ENCODE measurements around the gene RIC1.
"Not testable (repeated sequence)": the region's sequence is repeated elsewhere in the genome, so short reads cannot be mapped to it uniquely, and the experiment has no call there.

RIC1 gene

DNA sequence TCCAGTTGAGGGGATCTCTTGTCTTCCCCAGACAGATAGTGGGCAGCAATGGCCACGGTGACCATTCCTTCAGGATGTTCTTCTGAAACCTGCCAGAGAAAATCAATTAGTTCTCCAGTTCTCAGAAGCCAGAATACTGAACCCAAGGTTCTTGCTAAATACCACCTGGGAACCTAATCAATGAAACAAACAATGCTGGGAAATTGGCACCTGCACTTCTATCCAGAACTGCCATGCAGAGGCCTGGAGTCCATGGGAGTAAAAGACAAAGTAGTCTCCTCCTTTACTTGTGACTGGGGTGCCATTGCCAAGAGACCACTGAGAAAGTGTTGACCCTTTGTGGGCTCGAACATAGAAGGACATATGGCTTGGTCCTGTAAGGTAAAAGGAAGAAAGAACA, 158.3 kb downstream of the RIC1 start:
- H3K4me3 ChIP-seq (ENCODE audit: low read length), result no peak overlapping the region
- TF ChIP-seq ZNF274 (IDR thresholded peaks at IDR 0.05; ENCODE audit: low read depth, low read length), result no peak

DNA sequence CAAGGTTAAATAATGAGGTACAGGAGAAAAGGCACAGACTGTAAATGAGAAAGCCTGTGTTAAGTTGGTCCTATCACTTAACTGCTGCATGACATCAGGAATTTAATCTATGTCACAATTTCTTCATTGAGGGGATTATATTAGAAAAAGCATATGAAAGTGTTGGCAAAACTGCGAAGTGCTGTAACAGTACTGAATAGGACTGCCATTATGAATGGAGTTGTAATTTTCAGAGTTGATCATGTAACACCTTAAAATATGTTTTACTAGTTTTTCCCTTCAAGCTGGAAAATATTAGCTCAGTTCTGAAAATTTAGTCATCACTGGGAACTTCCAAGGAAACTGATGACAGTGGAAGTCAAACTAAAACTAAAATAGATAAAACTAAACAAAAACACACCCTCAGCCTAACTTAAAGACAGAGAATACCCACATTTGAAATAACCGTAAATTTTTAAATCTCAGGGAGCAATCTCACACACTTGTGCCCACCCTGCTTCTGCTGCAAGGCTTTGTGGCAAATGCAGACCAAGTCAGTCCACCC, 158.9 kb downstream of the RIC1 start:
- no peak overlapping the region for H3K4me3 ChIP-seq (ENCODE audit: low read length)
- no peak for TF ChIP-seq ZNF274 (IDR thresholded peaks at IDR 0.05; ENCODE audit: low read depth, low read length)

DNA sequence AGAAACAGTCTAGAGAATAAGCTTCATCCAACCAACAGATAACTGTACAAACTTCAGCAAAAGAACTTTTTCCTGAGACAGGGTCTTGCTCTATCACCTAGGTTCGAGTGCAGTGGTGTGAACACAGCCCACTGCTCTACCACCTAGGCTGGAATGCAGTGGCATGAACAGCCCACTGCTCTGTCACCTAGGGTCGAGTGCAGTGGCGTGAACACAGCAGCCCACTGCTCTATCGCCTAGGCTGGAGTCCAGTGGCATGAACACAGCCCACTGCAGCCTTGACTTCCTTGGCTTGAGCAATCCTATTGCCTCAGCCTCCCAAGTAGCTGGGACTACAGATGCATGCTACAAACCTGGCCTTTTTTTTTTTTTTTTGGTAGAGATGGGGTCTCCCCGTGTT, 160.6 kb downstream of the RIC1 start:
- no peak overlapping the region for H3K4me3 ChIP-seq (ENCODE audit: low read length)
- TF ChIP-seq ZNF274 (IDR thresholded peaks at IDR 0.05; ENCODE audit: low read depth, low read length), result no peak

DNA sequence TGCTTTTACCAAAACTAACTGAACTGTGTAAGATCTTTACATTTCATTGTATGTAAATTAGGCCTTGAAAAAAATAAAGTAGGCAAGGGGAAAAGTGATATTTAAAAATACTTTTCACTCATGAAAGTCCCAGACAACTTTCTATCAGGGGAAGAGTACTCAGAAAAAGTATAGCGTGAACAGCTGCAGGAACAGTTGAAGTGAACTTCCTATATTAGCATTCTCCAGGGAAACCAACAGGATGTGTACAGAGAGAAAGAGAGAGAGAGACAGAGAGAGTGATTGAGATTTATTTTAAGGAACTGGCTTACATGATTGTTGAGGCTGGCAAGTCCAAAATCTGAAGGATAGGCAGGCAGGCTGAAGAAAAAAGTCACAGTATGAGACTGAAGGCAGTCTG, 162.0 kb downstream of the RIC1 start:
- TF ChIP-seq ZNF274 (IDR thresholded peaks at IDR 0.05; ENCODE audit: low read depth, low read length), result no peak
- H3K4me3 ChIP-seq (ENCODE audit: low read length), result no peak overlapping the region

DNA sequence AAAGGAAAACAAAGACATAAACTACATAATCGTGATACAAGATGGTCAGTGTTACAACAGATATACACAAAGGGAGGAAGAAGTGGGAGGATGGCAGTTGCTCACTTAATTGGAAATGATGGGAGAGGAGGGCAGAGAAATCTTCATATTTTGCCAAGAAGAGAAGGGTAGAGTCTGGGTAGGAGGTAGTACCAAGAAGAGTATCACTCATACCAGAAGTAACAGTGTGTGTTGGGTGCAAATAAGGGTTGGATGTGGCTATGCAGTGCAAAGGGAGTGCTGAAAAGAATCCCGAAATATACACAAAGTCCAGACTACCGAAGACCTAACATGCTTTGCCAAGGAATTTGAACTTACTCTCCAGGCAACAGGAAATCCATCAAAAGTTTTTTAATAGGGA, 163.0 kb downstream of the RIC1 start:
- TF ChIP-seq ZNF274 (IDR thresholded peaks at IDR 0.05; ENCODE audit: low read depth, low read length), result no peak
- no peak overlapping the region for H3K4me3 ChIP-seq (ENCODE audit: low read length)

DNA sequence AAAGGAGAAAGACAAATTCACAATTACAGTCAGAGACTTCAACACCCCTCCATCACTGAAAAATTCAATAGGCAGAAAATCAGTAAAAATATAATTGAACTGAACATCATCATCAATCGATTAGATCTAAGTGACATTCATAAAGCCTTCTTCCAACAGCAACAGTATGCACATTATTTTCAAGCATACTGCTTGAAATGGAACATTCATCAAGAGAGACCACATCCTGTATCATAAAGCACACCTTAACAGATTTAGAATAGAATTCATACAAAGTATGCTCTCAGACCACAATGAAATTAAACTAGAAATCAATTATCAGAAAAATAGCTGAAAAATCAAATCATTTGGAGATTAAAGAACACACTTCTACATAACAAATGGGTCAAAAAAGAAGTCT, 164.9 kb downstream of the RIC1 start:
- H3K4me3 ChIP-seq (ENCODE audit: low read length), result no peak overlapping the region
- TF ChIP-seq ZNF274 (IDR thresholded peaks at IDR 0.05; ENCODE audit: low read depth, low read length), result no peak

DNA sequence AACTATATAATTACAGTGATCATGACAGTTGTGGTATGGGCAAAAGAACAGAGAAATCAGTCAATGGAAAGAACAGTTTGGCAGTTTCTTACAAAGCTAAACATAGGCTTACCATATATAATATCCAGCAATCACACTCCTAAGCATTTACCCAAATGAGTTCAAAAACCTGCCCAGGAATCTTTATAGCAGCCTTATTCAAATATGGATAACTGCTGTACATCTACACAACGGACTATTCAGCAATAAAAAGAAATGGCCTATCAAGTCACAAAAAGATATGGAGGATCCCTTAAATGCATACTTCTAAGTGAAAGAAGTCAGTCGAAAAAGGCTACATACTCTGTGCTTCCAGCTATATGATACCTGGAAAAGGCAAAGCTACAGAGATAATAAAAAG, 167.4 kb downstream of the RIC1 start:
- no peak overlapping the region for H3K4me3 ChIP-seq (ENCODE audit: low read length)
- TF ChIP-seq ZNF274 (IDR thresholded peaks at IDR 0.05; ENCODE audit: low read depth, low read length), result no peak

DNA sequence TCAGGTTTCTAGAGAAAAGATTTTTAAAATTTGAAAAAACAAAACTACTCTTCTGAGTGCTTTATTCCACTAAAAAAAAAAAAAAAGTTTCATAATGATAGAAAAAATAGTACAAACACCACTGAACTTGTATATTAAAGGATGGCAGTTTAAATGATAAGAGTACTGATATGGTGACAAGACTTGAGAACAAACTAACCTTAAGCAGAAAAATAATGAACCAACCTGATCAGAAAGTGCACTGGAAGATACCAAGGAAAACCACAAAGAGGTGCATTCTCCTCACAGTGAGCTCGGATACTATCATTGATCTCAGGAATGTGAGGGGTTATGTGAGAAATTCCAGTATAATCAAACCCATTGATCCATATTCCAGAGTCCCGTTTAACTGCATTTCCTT, 169.7 kb downstream of the RIC1 start:
- H3K4me3 ChIP-seq (ENCODE audit: low read length), result no peak overlapping the region
- no peak for TF ChIP-seq ZNF274 (IDR thresholded peaks at IDR 0.05; ENCODE audit: low read depth, low read length)

DNA sequence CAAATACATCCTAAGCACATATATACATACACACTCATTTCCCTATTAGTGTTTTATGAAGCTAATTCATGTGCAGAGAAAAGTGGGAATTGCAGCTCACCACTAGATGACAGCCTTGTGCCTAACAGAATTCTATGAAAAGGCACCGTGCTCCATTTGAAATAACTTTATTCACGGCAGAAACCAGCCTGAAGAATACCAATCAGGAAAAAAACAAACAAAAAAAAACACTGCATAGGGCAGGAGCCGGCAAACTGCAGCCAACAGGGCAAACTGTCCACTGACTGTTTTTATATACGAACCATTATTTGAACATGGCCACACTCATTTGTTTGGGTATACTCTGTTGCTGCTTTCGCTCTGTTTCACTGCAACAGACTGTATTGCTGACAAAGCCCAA, 170.4 kb downstream of the RIC1 start:
- no peak overlapping the region for H3K4me3 ChIP-seq (ENCODE audit: low read length)
- no peak for TF ChIP-seq ZNF274 (IDR thresholded peaks at IDR 0.05; ENCODE audit: low read depth, low read length)

DNA sequence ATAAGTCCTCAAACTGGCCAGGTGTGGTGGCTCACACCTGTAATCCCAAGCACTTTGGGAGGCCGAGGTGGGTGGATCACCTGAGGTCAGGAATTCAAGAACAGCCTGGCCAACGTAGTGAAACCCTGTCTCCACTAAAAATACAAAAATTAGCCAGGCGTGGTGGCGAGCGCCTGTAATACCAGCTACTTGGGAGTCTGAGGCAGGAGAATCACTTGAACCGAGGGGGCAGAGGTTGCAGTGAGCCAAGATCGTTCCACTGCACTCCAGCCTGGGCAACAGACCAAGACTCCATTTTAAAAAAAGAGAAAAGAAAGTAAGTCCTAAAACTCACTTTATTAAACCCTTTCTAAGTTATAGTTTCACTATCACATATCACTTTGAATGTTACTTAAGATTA, 171.5 kb downstream of the RIC1 start:
- H3K4me3 ChIP-seq (ENCODE audit: low read length), result not testable (repeated sequence)

DNA sequence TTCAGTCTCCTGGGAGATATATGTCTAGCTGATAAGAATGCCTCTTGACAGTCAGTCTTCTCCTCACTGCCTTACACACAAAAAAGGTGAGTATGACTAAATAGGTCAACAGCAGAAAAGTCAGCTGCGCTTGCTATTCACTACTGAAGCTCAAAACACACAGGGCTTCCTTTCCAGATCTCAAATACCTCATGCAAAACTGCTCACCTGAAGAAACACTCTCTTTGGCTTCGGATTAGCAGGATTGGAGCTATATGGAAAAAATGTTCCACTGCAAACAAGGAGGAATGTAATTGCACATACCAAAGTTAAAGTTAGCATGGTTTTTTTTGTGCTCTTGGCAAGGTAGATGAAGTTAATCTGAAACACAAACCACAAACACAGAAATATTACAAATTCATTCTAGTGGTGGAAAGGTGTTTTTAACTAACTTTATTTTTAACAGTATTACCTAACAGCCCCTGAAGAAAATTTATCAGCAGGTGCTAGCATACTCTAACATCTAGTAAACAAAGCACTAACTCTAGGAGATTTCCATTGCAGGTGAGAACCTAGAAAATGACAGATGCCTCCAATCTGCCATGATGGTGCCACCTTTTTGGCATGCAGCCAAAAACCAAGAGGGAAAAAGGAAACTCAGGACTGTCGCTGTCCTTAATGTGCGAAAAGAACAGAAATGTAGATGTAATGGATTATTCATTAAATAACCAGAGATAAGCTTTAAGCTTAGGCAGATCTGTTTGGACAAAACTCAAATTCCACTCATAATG, 172.2 kb downstream of the RIC1 start:
- no peak overlapping the region for H3K4me3 ChIP-seq (ENCODE audit: low read length)
- no peak for TF ChIP-seq ZNF274 (IDR thresholded peaks at IDR 0.05; ENCODE audit: low read depth, low read length)

DNA sequence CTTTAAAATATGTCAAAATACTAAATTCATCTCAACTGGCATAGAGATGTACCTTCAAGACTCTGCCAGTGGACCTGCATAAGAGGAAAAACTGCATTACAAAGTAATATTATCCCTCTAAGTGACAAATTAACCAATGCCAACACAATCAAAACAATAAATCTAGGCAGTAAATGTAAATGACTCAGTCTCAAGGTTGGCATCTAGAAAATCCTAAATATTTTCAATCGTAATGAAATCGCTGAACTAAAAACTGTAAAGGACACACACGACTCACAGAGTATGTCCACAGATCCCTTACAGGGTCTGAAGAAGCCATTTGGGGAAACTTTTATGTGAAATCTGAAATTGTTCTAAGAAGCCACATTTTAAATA, 172.8 kb downstream of the RIC1 start:
- no peak for TF ChIP-seq ZNF274 (IDR thresholded peaks at IDR 0.05; ENCODE audit: low read depth, low read length)

DNA sequence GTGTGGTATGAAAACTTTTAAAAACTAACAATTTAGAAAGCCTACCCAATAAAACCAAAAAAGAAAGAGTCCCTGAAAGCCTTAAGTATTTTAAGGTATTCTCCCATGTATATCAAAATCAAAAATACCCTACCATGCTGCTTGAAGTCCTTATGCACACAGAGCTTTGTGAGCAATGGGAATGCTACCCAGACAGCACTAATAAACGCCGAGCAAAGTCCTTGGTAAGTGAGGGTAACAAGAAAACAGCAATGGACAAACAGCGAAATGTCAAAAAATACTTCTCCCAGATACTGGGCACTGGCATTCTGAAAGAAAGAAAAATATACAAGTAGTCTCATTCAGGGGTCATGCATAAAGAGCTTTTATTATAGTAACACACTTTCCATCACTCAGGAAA, 176.6 kb downstream of the RIC1 start:
- TF ChIP-seq ZNF274 (IDR thresholded peaks at IDR 0.05; ENCODE audit: low read depth, low read length), result no peak
- H3K4me3 ChIP-seq (ENCODE audit: low read length), result no peak overlapping the region

More for the DNA sequence above, 172.8 kb downstream of the RIC1 start:
- no peak overlapping the region for H3K4me3 ChIP-seq (ENCODE audit: low read length)

DNA sequence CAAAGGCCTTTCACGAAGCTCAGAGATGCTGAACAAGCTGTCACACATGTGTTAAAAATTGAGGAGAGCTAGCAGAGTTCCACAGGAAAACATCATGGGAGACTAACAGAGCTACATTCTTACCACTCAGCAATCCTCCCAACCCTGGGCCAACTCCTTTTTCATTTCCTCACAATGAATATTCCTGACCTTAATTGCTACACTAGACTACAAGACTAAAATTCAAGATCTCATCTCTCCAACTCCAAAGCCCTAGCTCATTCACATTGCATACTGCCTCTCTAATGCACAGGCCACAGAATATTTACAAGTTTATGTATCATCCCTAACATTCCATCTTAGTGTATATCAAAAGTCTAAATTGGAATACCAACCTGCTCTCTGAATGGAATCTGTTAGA, 182.8 kb downstream of the RIC1 start:
- no peak for TF ChIP-seq ZNF274 (IDR thresholded peaks at IDR 0.05; ENCODE audit: low read depth, low read length)
- no peak overlapping the region for H3K4me3 ChIP-seq (ENCODE audit: low read length)

DNA sequence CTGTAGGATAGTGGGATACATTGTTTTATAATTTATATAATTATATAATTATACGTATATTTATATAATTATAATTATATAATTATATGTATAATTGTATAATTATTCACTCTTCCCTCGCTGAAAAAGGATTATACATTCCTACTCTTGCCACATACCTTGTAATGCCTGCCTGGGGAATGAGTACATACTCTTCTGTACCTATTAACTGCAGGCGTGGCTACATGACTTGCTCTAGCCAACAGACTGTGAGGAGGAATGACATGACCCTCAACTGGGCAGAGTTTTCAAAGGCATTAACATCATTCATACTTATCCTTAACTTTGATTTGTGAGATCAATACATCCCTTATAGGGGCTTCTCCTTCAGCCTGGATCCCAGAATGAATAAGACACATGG, 184.9 kb downstream of the RIC1 start:
- TF ChIP-seq ZNF274 (IDR thresholded peaks at IDR 0.05; ENCODE audit: low read depth, low read length), result no peak
- no peak overlapping the region for H3K4me3 ChIP-seq (ENCODE audit: low read length)

DNA sequence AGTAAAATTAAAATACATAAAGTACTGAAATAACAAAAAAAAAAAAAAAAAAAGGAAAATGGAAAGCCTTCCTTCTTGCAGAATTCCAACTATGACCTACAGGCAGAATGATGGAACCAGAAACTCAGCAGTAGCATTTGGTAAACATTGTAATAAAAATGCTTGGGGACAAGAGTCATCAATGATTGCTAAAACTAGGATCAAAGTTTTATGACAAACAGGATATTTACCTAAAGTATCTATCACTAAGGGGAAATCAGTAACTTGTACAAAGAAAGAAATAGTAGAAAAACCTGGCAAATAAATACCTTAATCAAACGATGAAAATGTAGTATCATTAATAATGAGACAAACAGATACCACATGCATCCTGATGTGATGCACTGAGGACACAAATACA, 186.6 kb downstream of the RIC1 start:
- no peak for TF ChIP-seq ZNF274 (IDR thresholded peaks at IDR 0.05; ENCODE audit: low read depth, low read length)
- H3K4me3 ChIP-seq (ENCODE audit: low read length), result no peak overlapping the region
